DMS114 treated with DMSO at 0.1 percent for 48 hours (cell line): ENCODE measurements around the gene NPFFR2.
"Not testable (repeated sequence)": the region's sequence is repeated elsewhere in the genome, so short reads cannot be mapped to it uniquely, and the experiment has no call there.

ENCODE experiments used
- DNase-seq: peaks from one replicate; lab custom pipeline; 2025; ENCODE audit not compliant: unreplicated experiment; lab: John Stamatoyannopoulos, UW

The NPFFR2 gene

GRCh38 chr4:72031868-72032608, at the start of gene NPFFR2:
Gene NPFFR2 (plus strand): TSS chr4:72032000. CDS start chr4:72128592, 96,592 bp downstream.
- no peak for DNase-seq

- DNase-seq: no peak
These were observed 39.1 kb upstream of the NPFFR2 start for GRCh38 chr4:71992571-71993312.

DNA sequence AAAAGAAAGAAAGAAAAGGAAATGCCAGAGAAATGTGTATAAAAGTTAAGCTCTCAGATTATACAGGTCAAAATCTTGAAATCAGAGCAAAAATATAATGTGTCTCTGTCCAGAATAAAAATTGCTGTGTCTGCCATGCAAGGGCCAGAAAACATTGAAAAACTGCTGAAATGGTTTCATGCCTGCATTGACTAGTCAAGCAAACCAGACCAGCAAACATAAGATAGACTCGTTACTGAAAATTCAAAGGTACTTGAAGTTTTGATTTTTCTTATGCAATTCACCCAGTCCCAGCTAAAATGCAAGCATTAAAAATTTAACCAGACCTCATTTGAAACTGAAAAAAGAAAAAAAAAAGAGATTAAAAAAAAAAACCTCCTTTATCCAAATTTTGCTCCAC, 37.2 kb upstream of the NPFFR2 start:
- DNase-seq: no peak

DNA sequence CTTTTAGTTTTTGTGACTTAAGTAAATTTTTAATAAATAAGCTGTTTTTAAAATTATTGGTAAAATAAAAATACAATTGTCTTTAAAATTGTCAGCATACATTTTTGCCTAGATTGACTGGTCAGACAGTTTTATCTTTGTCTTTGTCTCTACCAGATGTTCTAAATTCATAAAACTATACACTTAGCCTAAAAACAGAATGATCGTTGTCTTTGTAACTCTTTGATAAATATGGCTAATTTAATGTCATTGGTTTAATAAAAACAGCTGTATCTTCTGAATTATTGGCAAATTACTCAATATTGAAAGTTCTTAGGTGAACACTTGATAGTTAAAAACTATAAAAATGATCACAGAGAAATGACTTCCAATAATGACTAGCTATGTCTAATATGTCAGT, 36.5 kb upstream of the NPFFR2 start:
- DNase-seq: no peak

DNA sequence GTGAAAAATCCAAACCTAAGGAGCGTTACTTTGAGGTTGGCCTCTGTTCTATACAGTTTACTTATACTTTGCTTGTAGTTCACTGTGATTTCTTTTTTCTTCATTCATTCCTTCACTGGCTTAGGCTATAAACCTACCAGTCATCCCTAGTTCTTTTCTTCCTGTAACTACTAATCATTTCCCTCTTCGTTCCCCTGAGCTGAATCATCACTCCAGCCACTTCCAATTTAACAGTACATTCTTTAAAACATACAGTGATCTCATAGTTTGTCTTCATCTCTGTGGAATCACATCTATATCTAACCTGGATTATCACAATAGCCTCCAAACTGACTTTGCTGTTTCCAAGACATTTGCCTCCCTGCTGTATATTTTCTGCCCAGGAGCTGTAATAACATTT, 25.2 kb upstream of the NPFFR2 start:
- no peak for DNase-seq

DNA sequence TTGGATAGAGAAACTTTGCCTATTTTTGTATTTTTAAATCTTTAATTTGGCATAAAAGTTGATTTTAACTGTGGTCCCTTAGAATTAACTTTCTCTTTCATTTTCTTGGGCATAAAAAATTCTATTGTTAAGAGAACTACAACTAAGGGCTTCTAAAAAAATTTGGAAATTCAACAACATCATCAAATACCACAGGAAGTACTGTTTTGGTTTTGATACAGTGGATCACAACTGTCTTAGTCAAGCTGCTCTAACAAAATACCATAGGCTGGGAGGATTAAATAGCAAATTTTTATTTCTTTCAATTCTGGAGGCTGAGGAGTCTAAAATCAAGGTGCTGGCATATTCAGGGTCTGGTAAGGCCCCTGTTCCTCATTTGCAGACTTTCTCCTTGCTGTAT, 19.9 kb upstream of the NPFFR2 start:
- DNase-seq: no peak

DNA sequence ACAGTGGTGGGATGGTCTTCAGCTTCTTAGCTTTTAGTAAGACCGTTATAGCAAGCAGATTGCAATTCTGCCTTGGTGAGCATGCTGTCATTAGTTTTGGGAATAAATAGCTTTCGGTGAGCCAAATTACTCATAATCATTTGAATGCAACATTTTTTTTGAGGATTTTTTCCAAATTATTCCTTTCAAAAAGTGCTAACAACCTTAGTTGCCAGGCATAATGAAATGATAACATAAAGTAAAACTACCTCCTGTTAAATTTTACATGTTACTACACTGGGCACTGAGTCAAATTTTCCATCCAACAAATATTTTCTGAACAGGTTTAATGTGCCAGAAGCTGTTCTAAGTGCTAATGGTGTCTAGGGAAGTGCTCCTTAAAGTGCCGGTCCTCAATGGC, 15.8 kb upstream of the NPFFR2 start:
- DNase-seq: no peak

DNA sequence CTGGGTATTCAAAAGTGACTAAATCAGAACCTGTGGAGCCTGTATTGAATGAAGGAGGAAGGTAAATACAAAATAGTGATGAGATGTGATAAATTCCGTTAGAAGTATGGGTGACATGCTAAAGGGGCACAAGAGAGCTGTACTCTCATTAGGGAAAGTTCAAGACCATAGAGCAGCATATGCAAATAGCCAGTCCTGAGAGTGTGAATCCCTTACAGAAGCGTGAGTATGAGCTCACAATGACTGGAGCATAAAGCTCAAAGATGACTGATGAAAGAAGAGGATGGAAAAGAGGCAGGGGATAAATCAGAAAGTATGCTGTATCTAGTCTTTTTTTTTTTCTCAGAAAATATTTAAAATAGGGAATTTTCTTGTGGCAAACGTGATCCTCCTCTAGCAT, 12.1 kb upstream of the NPFFR2 start:
- DNase-seq: no peak

GRCh38 chr4:72022553-72022952, 9.2 kb upstream of the NPFFR2 start:
- DNase-seq: no peak

GRCh38 chr4:72055566-72055965, 23.8 kb downstream of the NPFFR2 start:
- no peak for DNase-seq

GRCh38 chr4:72063726-72064125, 31.9 kb downstream of the NPFFR2 start:
- no peak for DNase-seq

DNA sequence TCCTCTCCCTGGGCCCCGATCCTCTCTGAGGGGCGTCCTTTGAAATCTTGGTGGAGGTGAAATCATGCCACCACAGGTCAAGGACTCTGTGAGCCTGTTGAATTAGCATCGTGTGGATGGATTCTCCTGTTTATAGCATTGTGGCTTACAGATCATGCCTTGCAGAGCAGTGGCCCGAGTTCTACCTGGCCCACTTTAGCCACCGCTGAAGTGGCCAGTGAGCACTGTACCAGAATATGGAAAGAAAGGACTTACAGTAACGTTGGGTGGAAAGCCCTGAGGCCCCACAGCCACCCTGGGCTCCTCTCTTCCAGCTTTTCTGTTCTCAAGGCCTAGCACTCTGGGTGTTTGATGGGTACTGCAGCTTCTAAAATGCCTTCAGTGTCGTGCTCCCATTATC, 35.3 kb downstream of the NPFFR2 start:
- no peak for DNase-seq

DNA sequence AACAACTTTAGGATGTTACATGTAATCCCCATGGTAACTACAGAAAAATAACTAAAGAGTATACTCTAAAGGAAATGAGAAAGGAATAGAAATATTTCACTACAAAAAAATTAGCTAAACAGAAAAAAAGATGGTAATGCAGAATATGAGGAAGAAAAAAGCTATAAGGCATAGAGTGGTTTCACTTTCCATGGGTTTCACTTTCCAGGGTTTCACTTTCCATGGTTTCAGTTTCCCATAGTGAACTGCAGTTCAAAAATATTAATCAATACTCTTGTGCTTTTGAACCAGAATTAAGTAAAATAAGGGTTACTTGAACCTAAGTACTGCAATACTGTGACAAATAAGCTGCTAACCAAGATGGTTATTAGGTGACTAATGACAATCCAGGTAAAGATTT, 42.0 kb downstream of the NPFFR2 start:
- no peak for DNase-seq

DNA sequence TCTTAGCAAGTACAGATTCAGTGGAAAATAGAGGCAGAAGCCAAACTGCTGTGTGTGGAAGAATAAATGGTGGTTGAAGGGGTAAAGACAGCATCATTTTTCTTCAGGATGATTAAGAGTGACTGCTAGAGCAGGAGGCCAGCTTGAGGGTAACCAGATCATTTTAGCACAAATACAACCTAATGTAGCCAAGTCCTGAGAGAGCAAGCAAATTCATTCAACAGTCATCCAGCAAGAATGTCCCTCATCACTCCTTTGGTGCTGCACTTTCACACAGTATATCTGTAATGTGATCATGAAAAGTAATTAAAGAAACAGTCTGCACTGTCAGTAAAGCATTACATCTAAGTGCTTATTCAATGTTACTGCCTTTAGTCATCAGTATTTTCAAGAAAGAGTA, 44.8 kb downstream of the NPFFR2 start:
- no peak for DNase-seq

DNA sequence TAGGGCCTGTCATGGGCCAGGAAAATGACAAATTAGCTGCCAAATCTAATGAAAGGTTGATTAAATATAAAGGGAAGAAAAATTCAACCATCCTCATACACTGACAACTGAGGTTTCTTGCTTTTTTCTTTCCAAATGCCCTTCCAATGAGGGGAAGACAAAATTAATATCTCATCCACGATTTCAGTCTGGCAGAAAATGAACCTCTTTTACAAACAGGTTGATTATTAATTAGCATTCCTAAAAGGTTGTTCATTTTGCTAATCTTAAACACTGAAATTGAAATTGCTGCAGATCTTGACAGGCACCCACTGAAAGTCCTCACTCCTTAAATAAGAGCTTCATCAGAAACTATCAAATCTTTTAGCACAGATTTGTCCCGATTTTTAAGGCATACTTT, 45.5 kb downstream of the NPFFR2 start:
- DNase-seq: no peak

- no peak for DNase-seq
These were observed 52.8 kb downstream of the NPFFR2 start for GRCh38 chr4:72084587-72085011.

- DNase-seq: not testable (repeated sequence)
These were observed 58.8 kb downstream of the NPFFR2 start for GRCh38 chr4:72090606-72091005.

- no peak for DNase-seq
These were observed 62.4 kb downstream of the NPFFR2 start for GRCh38 chr4:72094059-72094797.

DNA sequence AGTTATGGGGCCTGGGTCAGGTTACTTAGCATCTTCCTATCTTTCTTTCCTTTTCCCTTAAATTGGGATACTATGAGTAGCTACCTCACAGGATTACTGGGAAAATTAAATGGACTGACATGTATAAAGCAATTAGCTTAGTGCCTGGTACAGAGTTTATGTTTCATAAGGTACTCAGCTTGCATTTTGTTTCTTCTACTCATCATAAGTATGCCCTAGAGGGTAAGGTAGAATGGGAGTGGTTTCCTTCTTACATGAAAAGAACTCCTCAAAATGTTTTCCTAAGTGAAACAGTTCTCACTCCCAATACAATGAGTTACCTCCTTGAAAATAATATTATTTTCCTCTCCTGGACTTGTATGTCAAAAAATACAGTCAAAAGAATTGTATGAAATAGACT, 75.7 kb downstream of the NPFFR2 start:
- no peak for DNase-seq

DNA sequence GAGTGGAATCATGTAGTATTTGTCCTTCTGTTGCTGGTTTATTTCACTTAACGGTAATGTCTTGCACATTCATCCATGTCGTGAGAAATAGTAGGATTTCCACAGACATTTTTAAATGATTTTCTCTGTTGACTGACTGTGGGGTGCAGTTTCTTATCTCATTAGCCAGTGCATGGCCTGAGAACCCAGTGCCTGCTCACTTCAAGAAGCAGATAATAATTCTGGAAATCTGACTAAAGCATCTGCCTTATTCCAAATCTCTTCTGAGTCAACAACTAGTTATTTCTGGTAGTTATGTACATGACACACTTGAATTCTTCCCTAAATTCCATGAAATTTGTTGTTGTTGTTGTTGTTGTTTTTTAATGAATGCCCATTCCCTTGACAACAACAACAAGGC, 77.6 kb downstream of the NPFFR2 start:
- DNase-seq: no peak

- no peak for DNase-seq
These were observed 78.2 kb downstream of the NPFFR2 start for GRCh38 chr4:72109959-72110497.

GRCh38 chr4:72110886-72111285, 79.1 kb downstream of the NPFFR2 start:
- DNase-seq: no peak
